Dermis microvascular lymphatic vessel endothelial cell (primary cell): ENCODE results near the gene ZNF665. TPM values are rescaled to one million over a fixed set of nuclear protein-coding genes. Genes with fewer than 3 reads are reported as not detected.
"Not testable (repeated sequence)": the region's sequence is repeated elsewhere in the genome, so short reads cannot be mapped to it uniquely, and the experiment has no call there.

Experiments used
- DNase-seq, 2 donors: peaks; one replicate each; pipeline versions ENCODE4 v3.0.0 to v3.0.0-alpha.2; 2010; ENCODE audit warnings: low read depth in 2 of 2
- total RNA-seq: library from RNA; depleted of rRNA; stranded (reverse); fragments of >200 nt; gene quantifications from 2 replicates; pipeline ENCODE4 v1.2.1, GENCODE V29; 2014

Gene ZNF665
- total RNA-seq, 1 donor from 2014 or later, result 1.9 TPM

GRCh38 chr19:53158119-53158656, 35.0 kb downstream of the ZNF665 start:
- peak in 1 of 2 donors; percentile 18 for DNase-seq

GRCh38 chr19:53157626-53158025, 35.5 kb downstream of the ZNF665 start:
- peak in 1 of 2 donors; percentile 8 for DNase-seq

GRCh38 chr19:53156850-53157249, 36.3 kb downstream of the ZNF665 start:
- no peak for DNase-seq

GRCh38 chr19:53147645-53148044, 45.5 kb downstream of the ZNF665 start:
- no peak for DNase-seq

GRCh38 chr19:53140351-53140750, 52.8 kb downstream of the ZNF665 start:
- no peak for DNase-seq

GRCh38 chr19:53136432-53136831, 56.7 kb downstream of the ZNF665 start:
- no peak for DNase-seq

GRCh38 chr19:53132141-53132991, 60.8 kb downstream of the ZNF665 start, which contains the start of gene ZNF415:
Gene ZNF415, minus strand, starts transcription at chr19:53132910. Its CDS starts 10,234 bp downstream, at chr19:53122676.
- DNase-seq, result peak; percentile 12 to 68

- DNase-seq, result no peak
Measured at GRCh38 chr19:53131727-53132126, 61.4 kb downstream of the ZNF665 start.

- DNase-seq, result peak in 1 of 2 donors; percentile 11
Measured at GRCh38 chr19:53131085-53131590, 62.0 kb downstream of the ZNF665 start.

GRCh38 chr19:53130506-53130905, 62.7 kb downstream of the ZNF665 start:
- DNase-seq, result peak in 1 of 2 donors; percentile 13

GRCh38 chr19:53126733-53127526, 66.2 kb downstream of the ZNF665 start:
- DNase-seq, result not testable (repeated sequence)

GRCh38 chr19:53123400-53123799, 69.8 kb downstream of the ZNF665 start:
- DNase-seq, result no peak

Other genes with a start within 250 kb of the ZNF665 start
- gene ZNF816, start 230.5 kb downstream of the ZNF665 start, total RNA-seq, result 6.9 and 8.3 TPM in 2 replicates
- not detected in 2 replicates for gene ERVV-1, start 179.4 kb downstream of the ZNF665 start, total RNA-seq
- gene ERVV-2, start 148.6 kb downstream of the ZNF665 start, total RNA-seq, result not detected in 2 replicates
- gene ZNF160, start 89.9 kb downstream of the ZNF665 start, total RNA-seq, result 11.3 and 18.3 TPM in 2 replicates
- gene ZNF415, start 60.4 kb downstream of the ZNF665 start, total RNA-seq, result 1.2 and 1.8 TPM in 2 replicates
- 4.0 and 4.9 TPM in 2 replicates for gene ZNF347, start 34.3 kb downstream of the ZNF665 start, total RNA-seq
- 10.3 and 12.6 TPM in 2 replicates for gene ZNF677, start 61.5 kb upstream of the ZNF665 start, total RNA-seq
- gene VN1R2, start 64.9 kb upstream of the ZNF665 start, total RNA-seq, result not detected in 2 replicates
- gene VN1R4, start 74.4 kb upstream of the ZNF665 start, total RNA-seq, result not detected in 2 replicates
- gene ZNF845, start 140.4 kb upstream of the ZNF665 start, total RNA-seq, result 5.6 and 6.1 TPM in 2 replicates
- gene ZNF525, start 172.3 kb upstream of the ZNF665 start, total RNA-seq, result 5.7 and 5.8 TPM in 2 replicates
- gene ZNF765, start 201.8 kb upstream of the ZNF665 start, total RNA-seq, result 10.0 and 13.4 TPM in 2 replicates
- gene ZNF761, start 238.6 kb upstream of the ZNF665 start, total RNA-seq, result 5.3 and 9.9 TPM in 2 replicates